NCI-H146 treated with DMSO at 0.1 percent for 48 hours (cell line): ENCODE data around the gene ARPC1B.

Experiments used
- DNase-seq: peaks from one replicate; lab custom pipeline; 2025; ENCODE audit not compliant: unreplicated experiment; lab: John Stamatoyannopoulos, UW

ARPC1B gene

DNA sequence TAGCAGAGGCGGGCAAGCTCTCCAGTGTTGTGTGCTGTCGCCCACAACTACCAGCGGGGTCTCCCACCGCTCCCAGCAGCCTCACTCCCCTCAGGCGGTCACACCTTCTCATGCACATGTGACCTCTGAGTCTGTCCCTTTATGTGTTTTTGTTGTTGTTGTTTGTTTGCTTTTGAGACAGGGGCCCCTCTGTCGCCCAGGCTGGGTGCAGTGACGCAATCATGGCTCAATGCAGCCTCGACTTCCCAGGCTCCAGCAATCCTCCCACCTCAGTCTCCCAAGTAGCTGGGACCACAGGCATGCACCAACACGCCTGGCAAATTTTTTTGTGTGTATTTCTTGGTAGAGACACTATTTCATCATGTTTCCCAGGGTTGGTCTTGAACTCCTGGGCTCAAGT, 65.7 kb downstream of the ARPC1B start:
- DNase-seq, result no peak
